OCI-LY7 (cell line): ENCODE data around the gene SYNGR3.

Source experiments
- EZH2phosphoT487 ChIP-seq: fragments of 200-600 bp; sonication (generic); IDR thresholded peaks from 2 replicates; pipeline ENCODE4 v1.6.1; 2018; ENCODE audit warnings: low read depth, borderline replicate concordance, mild to moderate bottlenecking, mixed run types, antibody characterized with exemption, low read length, moderate library complexity, mixed read lengths
- TF ChIP-seq, protein P1 (sequence below): fragments of 200-600 bp; sonication (generic); conservative IDR thresholded peaks from 2 replicates; pipeline ENCODE4 v1.5.1; 2014; ENCODE audit warnings: mild to moderate bottlenecking, antibody characterized with exemption, low read length, moderate library complexity, mixed read lengths

DNA sequence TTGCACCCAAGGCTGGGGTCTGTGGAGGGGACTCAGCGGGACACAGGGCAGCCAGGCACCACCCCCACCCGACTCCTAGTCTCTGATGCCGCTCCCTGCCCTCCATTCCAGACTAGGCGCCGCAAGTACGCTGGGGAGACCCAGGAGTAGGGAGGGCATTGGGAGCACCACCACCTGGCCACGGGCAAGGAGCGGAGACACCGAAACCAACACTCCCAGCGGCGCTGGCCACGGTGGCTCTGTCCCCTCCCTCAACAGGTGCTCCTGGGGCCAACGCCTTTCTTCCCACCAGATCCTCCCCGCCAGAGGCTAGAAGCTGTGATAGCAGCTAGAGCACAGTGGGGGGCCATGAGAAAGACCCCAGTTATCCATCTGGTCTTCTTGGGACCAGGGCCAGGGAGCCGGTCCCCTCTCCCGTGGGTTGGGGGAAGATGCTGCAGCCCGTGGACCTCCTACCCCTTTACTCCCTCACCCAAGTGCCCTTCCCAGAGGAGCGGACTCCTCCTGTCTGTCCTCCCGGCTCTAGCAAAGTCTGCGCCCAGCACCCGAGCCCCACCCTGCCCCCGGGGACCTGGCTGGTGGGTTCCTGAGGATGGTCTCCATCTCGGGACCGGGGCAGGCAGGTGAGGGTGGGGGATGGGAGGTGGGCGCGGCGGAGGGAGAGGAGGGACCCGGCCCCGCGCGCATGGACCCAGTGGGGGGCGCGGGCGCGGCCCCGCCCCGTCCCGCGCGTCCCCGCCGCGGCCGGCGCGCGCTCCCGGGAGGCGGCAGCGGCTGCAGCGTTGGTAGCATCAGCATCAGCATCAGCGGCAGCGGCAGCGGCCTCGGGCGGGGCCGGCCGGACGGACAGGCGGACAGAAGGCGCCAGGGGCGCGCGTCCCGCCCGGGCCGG, at the start of gene SYNGR3:
- TF ChIP-seq, protein P1, sequence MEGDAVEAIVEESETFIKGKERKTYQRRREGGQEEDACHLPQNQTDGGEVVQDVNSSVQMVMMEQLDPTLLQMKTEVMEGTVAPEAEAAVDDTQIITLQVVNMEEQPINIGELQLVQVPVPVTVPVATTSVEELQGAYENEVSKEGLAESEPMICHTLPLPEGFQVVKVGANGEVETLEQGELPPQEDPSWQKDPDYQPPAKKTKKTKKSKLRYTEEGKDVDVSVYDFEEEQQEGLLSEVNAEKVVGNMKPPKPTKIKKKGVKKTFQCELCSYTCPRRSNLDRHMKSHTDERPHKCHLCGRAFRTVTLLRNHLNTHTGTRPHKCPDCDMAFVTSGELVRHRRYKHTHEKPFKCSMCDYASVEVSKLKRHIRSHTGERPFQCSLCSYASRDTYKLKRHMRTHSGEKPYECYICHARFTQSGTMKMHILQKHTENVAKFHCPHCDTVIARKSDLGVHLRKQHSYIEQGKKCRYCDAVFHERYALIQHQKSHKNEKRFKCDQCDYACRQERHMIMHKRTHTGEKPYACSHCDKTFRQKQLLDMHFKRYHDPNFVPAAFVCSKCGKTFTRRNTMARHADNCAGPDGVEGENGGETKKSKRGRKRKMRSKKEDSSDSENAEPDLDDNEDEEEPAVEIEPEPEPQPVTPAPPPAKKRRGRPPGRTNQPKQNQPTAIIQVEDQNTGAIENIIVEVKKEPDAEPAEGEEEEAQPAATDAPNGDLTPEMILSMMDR = no peak
- no peak for TF ChIP-seq EZH2phosphoT487
